Tibial nerve (tissue), 4 donors: Measurements from ENCODE around the gene CDX1.

Experiments used
- CTCF ChIP-seq, 5 experiments: fragments of 200-600 bp in 3 of 5; fragments of 450-650 bp in 2 of 5; sonication (generic) in 3 of 5; IDR thresholded peaks; one replicate each; pipeline ENCODE4 v1.5.1; 2016 to 2019; ENCODE audit warnings: antibody characterized with exemption in 5 of 5, mild to moderate bottlenecking in 3 of 5, moderate library complexity in 2 of 5
- EP300 ChIP-seq, 2 donors: sonication (generic); formaldehyde crosslinking; IDR thresholded peaks; one replicate each; pipeline ENCODE4 v1.6.1; 2017; ENCODE audit warnings: antibody characterized with exemption in 2 of 2, mild to moderate bottlenecking in 1 of 2
- POLR2A ChIP-seq, 2 donors: fragments of 450-650 bp; IDR thresholded peaks; one replicate each; pipeline ENCODE4 v1.6.1; 2017; ENCODE audit warnings: antibody characterized with exemption in 2 of 2, mild to moderate bottlenecking in 2 of 2, moderate library complexity in 2 of 2

GRCh38 chr5:150180241-150181026, 13.9 kb downstream of the CDX1 start:
- TF ChIP-seq POLR2A (IDR thresholded peaks at IDR 0.05), result no peak
- TF ChIP-seq CTCF (IDR thresholded peaks at IDR 0.05), result no peak
- TF ChIP-seq EP300 (IDR thresholded peaks at IDR 0.05), result peak in 1 of 2 donors; percentile 72
